ENCODE measurements around the gene VNN1.
"Not testable (repeated sequence)": the region's sequence is repeated elsewhere in the genome, so short reads cannot be mapped to it uniquely, and the experiment has no call there.

The VNN1 gene

GRCh38 chr6:132719736-132720448 is 6.0 kb upstream of the VNN1 start:
- no peak for DNase-seq (ENCODE audit: low read depth)

- no peak for DNase-seq (ENCODE audit: low read depth)
These were observed 2.2 kb upstream of the VNN1 start for GRCh38 chr6:132715881-132716637.

- DNase-seq (ENCODE audit: low read depth), result no peak
These were observed 1.3 kb upstream of the VNN1 start for GRCh38 chr6:132715204-132715603.

DNA sequence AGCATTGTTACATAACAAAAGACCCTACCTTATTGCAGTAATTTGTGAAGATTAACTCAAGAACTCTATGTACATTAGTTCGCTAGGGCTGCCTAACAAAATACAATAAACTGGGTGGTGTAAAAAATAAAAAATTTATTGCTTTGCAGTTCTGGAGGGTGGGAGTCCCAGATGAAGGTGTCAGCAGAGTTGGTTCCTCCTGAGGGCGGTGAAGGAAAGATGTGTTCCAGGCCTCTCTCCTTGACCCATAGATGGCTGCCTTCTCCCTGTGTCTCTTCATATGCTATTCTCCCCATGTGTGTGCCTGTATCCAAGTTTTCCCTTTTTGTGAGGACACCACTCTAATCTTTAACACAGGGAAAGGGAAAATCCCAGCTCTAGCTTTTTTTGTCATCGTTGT is 305 bp upstream of the VNN1 start:
- no peak for DNase-seq (ENCODE audit: low read depth)

GRCh38 chr6:132712366-132712765 is 1.5 kb downstream of the VNN1 start:
- no peak for DNase-seq (ENCODE audit: low read depth)

GRCh38 chr6:132708771-132709170 is 5.1 kb downstream of the VNN1 start:
- DNase-seq (ENCODE audit: low read depth), result no peak

GRCh38 chr6:132708002-132708401 is 5.9 kb downstream of the VNN1 start:
- no peak for DNase-seq (ENCODE audit: low read depth)

GRCh38 chr6:132706756-132707155 is 7.1 kb downstream of the VNN1 start:
- not testable (repeated sequence) for DNase-seq (ENCODE audit: low read depth)

- DNase-seq (ENCODE audit: low read depth), result no peak
These were observed 9.9 kb downstream of the VNN1 start for GRCh38 chr6:132703936-132704335.

DNA sequence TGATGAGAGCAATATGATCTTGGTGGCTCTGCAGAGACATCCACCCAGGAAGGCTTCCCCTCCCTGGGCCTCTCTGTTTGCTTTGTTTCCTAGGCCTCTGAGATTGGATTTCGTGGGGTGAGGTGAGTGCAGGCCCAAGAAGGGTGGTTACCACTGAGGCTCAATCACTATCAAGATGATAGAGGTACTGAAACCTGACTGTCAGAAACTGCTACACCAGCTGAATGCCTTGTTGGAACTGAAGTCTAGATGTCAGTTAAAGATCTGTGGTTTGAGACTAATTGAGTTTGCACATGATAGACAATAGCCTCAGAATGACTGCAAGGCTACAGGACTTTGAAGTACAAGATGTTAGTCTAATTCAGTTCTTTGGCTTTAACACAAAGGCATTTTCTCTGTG is 15.2 kb downstream of the VNN1 start:
- no peak for DNase-seq (ENCODE audit: low read depth)

- no peak for DNase-seq (ENCODE audit: low read depth)
These were observed 18.1 kb downstream of the VNN1 start for GRCh38 chr6:132695773-132696172.

- no peak for DNase-seq (ENCODE audit: low read depth)
These were observed 20.4 kb downstream of the VNN1 start for GRCh38 chr6:132693478-132693877.

DNA sequence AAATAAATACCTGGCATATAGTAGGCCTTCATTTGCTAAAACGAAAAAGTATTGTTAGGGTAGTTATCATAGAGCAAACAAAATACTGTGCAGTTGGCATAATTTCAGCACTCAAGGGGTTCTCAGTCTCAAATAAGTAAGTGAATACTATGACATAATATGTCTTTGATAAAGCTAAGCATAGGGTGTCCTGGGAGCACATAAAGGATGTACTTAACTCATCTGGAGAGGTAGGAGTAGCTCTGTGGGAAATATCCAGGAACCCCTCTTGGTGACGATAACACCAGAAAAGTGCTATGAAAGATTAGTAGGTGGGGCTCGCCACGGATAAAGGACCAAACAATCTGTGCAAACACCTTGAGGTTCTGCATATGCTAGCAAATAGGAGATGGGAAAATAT is 23.2 kb downstream of the VNN1 start:
- no peak for DNase-seq (ENCODE audit: low read depth)

DNA sequence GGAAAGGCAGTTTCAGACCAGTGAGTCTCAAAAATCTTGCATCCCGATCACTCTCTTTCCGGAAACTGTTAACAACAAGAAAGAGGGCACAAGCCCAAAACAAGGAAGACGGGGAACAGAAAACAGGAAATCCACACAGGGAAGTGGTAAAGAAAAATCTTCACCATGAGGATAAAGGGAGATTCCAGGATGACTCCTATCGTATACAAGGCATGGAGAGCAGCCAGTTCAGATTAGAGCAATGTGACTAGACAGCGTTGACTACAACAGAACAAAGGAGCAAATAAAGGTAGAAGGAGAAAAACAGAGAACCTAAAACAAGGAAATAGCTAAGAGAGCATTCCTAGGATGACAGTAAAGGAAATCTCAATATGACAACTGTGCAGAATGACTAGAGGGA is 26.5 kb downstream of the VNN1 start:
- no peak for DNase-seq (ENCODE audit: low read depth)

DNA sequence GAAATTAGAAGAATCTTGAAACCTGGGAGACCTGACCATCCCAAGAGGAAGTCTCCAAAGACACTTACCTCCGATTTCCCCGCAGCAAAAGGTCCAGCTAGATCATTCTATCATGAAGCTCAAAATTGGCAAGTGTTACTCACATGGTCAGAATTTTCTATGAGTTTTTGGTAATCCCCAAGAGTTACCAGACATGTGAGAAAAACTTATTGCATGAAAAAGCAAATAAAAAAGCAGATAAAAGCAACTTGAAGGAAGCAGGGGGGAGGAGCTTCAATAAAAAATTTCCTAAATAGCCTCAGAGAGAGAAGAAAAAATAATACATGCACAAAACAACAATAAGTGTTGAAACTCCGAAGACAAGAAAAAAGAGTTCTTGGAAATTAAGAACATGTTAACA is 27.3 kb downstream of the VNN1 start:
- no peak for DNase-seq (ENCODE audit: low read depth)

GRCh38 chr6:132685009-132685408 is 28.8 kb downstream of the VNN1 start:
- no peak for DNase-seq (ENCODE audit: low read depth)

GRCh38 chr6:132684272-132684671 is 29.6 kb downstream of the VNN1 start:
- no peak for DNase-seq (ENCODE audit: low read depth)

DNA sequence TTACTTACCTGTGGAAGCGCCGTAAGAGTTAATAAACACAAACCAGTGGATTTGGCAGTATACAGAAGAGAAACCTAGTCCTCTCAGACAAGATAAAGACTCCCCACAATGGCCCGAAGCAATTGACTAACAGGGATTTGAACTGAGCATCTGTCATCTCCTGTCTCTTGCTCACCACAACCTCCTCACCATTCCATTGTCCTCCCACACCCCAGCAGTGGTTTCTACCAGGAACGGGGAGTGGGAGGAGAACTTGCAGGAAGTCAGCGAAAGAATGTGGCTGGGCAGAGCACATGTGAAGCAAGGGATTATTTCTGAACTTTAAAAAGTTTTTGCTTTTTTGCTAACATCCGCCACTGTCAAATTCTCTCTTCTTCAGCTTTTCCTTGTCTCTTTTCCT is 30.3 kb downstream of the VNN1 start:
- no peak for DNase-seq (ENCODE audit: low read depth)

DNA sequence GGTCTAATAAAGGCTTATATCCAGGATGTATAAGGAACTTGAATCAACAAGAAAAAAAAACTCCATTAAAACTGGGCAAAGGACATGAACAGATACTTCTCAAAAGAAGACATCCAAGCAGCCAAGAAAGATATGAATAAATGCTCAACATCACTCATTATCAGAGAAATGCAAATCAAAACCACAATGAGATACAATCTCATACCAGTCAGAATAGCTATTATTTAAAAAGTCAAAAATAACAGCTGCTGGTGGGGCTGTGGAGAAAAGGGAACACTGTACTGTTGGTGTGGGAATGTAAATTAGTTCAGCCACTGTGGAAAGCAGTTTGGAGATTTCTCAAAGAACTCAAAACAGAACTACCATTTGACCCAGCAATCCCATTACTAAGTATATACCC is 34.8 kb downstream of the VNN1 start:
- not testable (repeated sequence) for DNase-seq (ENCODE audit: low read depth)

GRCh38 chr6:132675749-132676148 is 38.1 kb downstream of the VNN1 start:
- DNase-seq (ENCODE audit: low read depth), result no peak

DNA sequence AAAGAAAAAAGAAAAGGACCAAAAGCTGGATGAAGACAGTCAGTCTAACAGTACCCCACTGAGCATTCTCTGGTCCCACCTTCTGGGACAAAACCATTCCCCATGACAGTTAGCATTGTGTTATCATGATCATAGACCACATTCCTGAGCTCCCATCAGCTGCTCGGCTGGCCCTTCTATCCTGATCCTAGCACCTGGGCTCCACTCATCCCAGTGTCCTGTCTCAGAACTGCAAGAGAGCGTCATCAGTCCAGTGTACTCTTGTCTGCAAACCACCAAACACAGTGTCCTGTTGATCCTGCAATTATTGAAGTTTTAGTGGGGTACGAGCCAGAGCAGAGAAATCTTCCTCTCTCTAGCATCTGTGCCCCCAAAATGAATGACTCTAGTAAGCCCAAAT is 38.9 kb downstream of the VNN1 start:
- no peak for DNase-seq (ENCODE audit: low read depth)

DNA sequence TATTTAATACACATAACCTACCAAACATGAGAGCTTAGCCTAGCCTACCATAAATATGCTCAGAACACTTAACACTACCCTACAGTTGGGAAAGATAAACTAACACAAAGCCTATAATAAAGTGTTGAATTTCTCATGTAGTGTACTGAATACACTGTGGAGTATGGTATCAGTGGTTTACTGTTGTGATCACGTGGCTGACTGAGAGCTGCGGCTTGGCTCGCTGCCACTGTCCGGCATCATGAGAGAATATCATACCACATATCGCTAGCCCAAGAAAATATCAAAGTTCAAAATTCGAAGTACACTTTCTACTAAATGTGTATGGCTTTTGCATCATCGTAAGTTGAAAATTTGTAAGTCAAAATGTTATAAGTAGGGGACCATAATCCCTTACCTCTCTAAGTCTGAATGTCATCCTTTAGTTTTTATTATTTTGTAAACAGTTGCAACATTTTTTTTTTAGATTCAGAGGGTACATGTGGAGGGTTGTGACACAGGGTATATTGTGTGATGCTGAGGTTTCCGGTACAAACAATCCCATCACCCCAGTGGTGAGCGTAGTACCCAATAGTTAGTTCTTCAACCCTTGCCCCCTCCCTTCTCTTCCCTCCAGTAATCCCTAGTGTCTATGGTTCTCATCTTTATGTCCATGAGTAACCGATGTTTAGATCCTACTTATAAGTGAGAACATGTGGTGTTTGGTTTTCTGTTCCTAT is 40.3 kb downstream of the VNN1 start:
- no peak for DNase-seq (ENCODE audit: low read depth)

GRCh38 chr6:132671295-132671694 is 42.6 kb downstream of the VNN1 start:
- DNase-seq (ENCODE audit: low read depth), result no peak

Data from stimulated activated CD8-positive, alpha-beta memory T cell treated with anti-CD3 and anti-CD28 coated beads, Interleukin-7, amount 100 ng/mL, for 24 hours (primary cell).